Keratinocyte (primary cell): ENCODE measurements around the gene TNFSF15.

Experiments
- EZH2 ChIP-seq: IDR thresholded peaks from one replicate; pipeline ENCODE4 v1.6.1; 2012; ENCODE audit warnings: inconsistent platforms, mild to moderate bottlenecking, low read length, moderate library complexity
- TF ChIP-seq, protein P1 (sequence below), 3 experiments: IDR thresholded peaks in 1 of 3; conservative IDR thresholded peaks in 1 of 3; optimal IDR thresholded peaks in 1 of 3; 2 replicates in 2 of 3; 3 replicates in 1 of 3; pipeline versions ENCODE3 to v1.5.1; 2011; ENCODE audit warnings: low read length in 3 of 3, mild to moderate bottlenecking in 3 of 3, moderate library complexity in 2 of 3, control low read depth in 1 of 3, inconsistent platforms in 1 of 3; ENCODE audit not compliant: insufficient read depth in 2 of 3; ENCODE audit errors: extremely low read depth in 1 of 3

DNA sequence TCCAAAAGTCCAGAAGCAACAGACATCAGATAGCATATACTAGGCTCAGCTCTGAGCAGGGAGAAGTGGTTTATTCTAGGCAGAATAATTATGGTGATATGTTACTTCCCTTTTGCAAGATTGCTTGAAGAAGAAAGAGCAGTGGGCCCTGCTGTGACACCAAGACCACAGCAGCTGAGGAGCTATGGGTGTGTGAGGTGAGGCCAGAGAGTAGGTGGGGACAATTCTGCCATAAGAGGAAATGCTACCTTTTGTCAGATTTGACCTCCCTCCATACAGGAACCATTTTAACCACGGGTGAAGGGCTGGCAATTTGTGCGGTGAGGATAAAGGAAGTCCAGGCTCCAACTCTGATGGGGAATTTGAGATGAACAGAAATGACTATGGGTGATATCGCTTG is 51.3 kb downstream of the TNFSF15 start:
- TF ChIP-seq, protein P1, sequence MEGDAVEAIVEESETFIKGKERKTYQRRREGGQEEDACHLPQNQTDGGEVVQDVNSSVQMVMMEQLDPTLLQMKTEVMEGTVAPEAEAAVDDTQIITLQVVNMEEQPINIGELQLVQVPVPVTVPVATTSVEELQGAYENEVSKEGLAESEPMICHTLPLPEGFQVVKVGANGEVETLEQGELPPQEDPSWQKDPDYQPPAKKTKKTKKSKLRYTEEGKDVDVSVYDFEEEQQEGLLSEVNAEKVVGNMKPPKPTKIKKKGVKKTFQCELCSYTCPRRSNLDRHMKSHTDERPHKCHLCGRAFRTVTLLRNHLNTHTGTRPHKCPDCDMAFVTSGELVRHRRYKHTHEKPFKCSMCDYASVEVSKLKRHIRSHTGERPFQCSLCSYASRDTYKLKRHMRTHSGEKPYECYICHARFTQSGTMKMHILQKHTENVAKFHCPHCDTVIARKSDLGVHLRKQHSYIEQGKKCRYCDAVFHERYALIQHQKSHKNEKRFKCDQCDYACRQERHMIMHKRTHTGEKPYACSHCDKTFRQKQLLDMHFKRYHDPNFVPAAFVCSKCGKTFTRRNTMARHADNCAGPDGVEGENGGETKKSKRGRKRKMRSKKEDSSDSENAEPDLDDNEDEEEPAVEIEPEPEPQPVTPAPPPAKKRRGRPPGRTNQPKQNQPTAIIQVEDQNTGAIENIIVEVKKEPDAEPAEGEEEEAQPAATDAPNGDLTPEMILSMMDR (optimal IDR thresholded peaks at IDR 0.05 in 1 of 3, IDR thresholded peaks at IDR 0.05 in 1 of 3, conservative IDR thresholded peaks at IDR 0.05 in 1 of 3; ENCODE audit: extremely low read depth in 1 of 3, insufficient read depth in 2 of 3, low read length in 3 of 3): no peak
- TF ChIP-seq EZH2: no peak
